Stimulated activated CD4-positive, alpha-beta T cell treated with anti-CD3 and anti-CD28 coated beads, Interleukin-1b, Interleukin-23, amount 100 ng/mL, for 1 hour (primary cell): ENCODE data around the gene MYO5B.

ENCODE experiments used
- DNase-seq, 2 donors: peaks; one replicate each; pipeline ENCODE4 v3.0.0-alpha.2; 2020; ENCODE audit warnings: low read depth in 2 of 2

MYO5B gene

DNA sequence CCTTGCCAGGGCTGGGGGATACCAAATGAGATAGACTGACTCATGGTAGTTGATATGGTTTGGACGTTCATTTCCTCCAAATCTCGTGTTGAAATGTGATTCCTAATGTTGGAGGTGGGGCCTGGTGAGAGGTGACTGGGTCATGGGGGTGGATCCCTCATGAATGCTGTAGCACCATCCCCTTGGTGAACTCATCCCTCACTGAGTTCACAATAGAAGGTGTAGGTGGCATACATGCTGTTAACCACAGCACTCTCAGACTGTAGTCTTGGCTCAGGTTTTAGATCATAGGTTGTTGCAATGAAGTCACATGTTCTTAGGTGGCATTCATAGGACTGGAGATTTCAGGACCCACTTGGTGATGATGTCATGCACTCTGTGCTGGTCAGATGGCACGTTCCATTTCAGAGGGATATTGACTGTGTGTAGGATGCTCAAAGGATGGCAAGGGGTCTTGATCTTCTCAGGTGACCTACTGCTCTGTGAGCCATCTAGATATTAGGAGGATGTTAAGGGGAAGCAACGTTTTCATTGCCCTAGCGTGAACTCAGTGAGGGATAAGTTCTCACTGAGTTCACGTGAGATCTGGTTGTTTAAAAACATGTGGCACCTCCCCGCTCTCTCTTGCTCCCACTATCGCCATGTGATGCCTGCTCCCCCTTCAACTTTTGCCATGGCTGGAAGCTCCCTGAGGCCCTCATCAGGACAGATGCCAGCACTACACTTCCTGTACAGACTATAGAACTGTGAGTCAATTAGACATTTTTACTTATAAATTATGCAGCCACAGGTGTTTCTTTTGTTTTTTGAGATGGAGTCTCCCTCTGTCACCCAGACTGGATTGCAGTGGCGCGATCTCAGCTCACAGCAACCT is 307.8 kb downstream of the MYO5B start:
- no peak for DNase-seq

DNA sequence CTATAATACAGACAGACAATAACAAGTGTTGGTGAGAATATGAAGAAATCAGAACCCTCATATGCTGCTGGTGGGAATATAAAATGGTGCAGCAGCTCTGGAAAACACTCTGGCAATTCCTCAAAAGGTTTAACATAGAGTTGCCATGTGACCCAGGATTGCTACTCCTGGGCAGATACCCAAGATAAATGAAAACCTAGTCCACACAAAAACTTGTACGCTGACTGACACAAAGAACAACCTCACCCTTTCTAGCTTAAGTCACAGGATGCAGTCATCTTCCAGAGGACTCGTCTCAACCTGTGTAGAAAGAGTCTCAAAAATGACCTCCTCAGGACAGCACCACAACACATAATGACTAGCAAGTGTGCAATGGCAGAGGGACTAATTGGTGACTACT is 310.0 kb downstream of the MYO5B start:
- DNase-seq, result no peak

DNA sequence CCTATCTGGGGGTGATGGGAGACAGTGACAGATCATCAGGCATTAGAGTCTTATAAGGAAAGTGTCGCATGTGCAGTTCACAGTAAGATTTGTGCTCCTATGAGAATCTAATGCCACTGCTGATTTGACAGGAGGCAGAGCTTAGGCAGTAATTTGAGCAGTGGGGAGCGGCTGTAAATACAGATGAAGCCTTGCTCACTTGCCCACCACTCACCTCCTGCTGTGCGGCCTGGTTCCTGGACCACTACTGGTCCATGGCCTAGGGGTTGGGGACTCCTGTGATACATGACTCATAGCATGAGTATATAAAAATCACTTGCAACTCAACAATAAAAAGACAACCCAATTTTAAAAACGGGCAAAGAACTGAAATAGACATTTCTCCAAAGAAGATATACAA is 310.5 kb downstream of the MYO5B start:
- no peak for DNase-seq

DNA sequence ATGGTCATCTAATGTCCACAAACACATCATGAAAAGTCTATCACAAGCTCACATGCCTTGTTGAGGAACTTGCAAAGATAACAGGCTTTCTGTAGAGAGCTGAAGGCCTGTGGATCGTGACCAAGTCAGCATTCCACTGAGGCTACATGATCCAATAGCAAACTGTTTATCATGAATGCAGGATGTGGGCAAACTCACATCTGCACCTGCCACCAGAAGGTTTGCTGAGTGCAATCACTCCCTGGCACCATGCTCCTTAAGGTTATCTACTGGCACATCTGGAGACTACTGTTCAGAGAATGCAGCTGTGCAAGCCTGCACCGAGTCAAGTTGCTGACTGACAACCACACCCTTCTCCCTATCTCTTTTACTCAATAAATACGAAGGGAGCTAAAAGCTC is 314.3 kb downstream of the MYO5B start:
- DNase-seq, result no peak

DNA sequence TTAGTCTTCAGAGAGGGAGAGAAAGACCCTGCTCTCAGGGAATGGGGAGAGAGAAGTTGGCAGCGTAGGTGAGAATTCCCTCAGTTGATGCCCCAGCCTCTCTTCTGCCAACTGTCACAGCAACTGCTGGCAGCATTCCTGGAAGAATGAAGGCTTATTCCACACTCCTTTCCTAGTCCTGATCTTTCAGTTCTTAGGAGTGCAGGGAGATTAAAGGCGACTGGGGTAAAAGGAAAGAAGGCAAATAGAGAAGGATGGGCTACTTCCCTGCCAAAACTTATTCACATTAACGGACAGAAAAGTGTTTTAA is 315.7 kb downstream of the MYO5B start:
- no peak for DNase-seq

DNA sequence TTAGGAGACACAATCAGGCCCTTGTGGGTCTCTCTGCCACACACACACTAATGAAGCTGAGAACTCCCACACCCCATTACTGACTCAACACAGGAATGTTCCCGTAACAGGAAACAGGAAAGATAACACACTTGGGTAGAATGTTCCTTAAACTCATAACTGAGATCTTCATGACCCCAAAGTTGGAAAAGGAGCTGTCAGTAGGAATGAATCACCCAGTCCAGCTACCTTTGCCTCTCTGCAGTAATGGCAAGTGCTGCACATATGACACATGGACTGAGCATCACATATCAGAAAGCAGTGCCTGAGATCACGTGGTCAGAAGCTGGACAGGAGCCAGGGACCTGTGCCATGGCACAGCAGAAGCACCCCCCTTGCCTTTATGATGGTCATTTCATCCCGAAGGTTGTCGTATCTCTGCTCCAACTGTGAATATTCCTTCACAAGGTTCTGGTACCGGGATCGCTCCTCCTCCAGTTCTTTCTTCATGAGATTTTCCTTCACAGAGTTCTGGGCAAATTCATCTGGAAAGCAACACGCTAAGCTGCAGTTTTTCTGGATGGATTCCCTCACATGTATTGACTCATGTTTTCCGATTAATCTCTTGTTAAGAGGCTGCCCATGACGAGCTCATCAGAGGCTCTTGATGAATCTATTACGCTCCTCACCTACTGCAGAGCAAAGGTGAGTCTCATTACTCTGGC is 316.2 kb downstream of the MYO5B start:
- DNase-seq, result no peak

DNA sequence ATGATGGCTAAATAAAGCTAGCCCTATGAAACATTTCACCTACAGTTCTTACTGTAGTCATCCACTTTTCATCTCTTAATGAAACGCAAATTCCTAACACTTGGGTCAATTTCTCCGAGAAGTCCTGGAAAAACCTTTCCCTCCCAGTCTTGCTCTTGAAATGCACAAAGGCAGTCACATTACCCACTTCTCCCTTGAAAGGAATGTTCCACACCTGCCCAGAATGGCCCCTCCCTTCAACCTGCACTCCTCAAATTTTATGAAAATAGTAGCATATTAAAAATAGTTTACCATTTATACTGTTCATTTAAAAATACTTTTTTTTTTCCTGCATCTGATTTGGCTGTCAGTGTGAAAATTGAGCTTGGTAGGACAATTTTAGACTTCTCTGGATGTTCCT is 316.9 kb downstream of the MYO5B start:
- DNase-seq, result no peak

DNA sequence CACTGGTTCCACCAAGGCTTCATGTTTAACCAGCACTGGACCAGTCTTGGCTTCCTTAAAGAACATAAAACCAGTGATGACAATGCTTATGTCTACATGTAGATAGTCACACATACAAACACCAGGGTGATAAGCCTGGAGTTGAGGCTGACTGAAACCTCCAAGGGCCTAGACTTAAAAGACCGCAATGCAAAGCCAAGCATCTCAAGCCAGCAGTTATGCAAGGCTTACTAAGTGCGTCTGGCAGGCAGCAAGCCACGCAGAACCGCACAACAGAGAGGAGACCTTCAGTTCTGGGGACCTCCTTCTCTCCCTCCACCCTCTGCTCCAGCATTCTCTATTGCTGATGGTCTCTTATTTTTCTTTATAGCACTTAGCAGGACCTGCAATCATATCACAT is 318.4 kb downstream of the MYO5B start:
- no peak for DNase-seq

DNA sequence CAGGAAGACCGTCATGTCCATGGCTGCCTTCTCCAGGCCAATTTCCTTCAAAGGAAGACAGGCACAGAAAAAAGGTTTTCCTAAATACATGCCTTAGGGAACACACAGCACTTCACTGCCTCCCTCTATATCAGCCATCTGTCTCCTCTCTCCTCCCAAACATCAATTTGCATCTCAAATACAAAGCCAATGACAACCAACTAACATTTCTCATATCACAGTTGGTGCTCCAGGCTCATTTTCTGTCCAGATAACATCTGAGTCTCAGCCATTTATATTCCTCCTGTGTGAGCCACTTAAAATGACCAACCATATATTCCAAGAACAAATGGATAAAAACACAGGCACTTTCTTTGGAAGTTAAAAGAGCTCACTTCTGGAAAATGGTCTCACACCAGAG is 319.2 kb downstream of the MYO5B start:
- no peak for DNase-seq

DNA sequence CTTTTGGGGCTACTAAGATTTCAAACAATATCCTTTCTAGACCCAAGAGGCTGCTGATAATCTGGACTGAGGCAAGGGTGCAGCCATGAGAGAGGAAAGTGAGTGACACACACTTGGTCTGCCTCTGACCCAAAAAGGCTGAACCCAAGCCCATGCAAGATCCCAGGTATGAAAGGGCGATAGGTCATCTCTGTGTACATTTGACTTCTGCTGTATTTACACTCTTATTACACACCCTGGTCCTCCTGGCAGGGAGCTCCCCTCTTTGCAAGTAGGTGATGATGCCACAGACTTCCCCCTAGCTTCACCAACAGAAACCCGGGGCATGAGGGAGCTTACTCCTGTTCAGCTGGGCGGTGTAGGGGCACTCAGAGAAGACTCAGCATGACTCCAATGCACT is 319.8 kb downstream of the MYO5B start:
- no peak for DNase-seq

- DNase-seq, result no peak
Observed at GRCh38 chr18:49874238-49874637, 320.7 kb downstream of the MYO5B start.

DNA sequence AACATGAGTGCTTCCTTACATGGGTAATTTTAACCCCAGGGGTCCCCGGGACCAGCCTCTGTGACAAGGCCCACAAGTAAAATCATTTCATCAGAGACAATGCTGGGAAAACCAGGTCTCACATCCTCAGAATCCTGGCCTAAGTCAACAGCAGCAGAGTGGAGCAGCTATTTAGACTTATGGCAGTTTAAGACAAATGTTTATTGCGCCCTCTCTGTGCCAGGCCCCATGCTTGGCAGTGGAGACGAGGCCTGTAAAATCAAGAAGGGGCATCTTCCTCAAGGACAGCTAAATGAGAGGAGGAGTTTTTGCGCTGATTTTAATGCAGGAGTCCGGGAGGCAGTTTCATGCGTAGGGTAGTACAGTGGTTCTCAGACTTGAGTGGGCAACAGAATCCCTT is 325.6 kb downstream of the MYO5B start:
- DNase-seq, result no peak

DNA sequence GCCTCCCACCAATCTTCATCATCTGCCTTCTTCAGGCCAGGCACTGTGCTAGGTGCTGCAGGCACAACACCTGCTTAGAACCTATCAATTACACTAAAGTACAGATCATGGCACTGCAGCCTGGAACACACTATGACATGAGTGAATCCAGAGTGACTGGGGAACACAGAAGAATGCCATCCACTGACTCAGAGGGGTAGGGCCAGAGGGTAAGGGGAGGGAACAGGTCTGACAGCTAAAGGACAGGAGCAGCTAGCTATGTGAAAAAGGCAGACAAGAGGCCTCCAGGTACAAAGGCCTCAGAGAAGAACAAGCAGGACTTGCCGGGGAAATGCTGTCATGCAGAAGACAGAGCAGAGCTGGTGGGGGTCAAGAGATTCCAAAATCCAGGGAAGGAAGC is 328.3 kb downstream of the MYO5B start:
- DNase-seq, result no peak

GRCh38 chr18:49865401-49865800 is 329.5 kb downstream of the MYO5B start:
- DNase-seq, result no peak

GRCh38 chr18:49863769-49864621 is 331.0 kb downstream of the MYO5B start:
- no peak for DNase-seq

DNA sequence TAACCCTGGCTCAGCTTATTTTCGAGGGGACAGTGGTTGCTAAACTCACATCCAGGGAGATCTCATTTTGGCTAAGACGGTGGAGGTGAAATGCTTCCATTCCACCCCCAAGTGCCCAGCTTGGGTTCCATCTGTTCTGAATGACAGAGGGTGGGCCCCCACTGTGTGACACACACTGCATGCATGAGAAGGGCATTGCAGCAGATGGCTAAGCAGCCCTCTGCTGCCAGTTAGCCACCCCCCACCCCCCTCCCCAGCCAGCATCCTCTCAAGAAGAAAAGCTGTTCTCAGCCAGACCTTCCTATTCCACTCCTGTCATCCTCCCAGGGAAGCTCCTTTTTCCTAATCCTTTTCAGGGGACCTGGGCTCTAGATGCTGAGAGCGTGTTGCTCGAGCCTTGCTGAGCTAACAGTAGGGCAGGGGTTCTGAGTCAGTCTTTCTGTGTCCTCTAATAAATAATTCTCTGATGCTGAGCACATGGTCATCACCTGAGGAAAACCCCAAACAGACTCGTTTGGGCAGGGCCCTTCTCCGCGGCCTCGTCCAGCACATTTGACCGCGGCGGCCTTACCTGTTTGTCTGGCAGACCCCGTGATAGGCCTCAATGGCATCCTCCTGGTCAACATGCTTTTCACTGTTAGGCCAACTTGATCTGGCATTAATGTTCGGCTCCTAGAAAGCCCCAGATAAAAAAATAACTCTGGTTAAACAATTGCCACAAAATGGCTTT is 332.1 kb downstream of the MYO5B start:
- no peak for DNase-seq

DNA sequence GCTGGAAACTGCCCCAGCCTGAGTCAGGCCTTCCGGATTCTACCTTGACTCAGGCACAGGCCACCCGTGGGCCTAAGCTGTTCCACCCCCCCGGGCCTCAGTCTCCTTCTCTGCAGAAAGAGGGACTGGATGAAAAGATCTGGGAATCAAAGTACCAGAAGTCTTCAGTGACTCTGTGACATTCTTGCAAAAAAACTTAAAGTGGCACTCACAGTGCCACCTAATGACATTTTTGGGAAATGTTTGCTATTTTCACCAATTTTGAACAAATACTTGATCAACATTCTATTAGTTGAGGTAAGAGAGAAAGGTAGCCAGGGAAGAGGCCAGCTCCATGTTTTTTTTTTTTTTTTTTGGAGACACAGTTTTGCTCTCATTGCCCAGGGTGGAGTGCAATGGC is 333.3 kb downstream of the MYO5B start:
- DNase-seq, result no peak

DNA sequence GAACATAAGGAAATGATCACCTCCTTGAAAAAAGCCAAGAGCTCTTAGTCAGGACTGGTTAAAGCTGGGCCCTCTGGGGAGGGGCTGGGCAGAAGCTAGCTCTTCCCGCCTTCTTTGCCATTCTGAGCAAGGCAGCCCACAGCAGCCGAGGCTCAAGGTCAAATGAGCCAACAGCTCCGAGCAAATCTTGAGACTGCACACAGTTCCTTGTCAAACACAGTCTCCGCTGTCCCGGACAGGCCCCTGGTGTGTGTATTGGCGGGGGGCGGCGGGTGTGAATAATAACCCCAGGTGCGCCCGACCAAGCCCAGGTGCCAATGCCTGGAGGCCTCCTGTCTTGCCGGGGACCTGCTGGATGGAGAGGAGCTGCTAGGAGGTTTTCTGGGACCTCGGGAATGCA is 335.2 kb downstream of the MYO5B start:
- DNase-seq, result no peak

- no peak for DNase-seq
Observed at GRCh38 chr18:49859021-49859359, 336.0 kb downstream of the MYO5B start.

- peak in 1 of 2 donors; percentile 36 for DNase-seq
Observed at GRCh38 chr18:49858309-49859020, 336.5 kb downstream of the MYO5B start.

DNA sequence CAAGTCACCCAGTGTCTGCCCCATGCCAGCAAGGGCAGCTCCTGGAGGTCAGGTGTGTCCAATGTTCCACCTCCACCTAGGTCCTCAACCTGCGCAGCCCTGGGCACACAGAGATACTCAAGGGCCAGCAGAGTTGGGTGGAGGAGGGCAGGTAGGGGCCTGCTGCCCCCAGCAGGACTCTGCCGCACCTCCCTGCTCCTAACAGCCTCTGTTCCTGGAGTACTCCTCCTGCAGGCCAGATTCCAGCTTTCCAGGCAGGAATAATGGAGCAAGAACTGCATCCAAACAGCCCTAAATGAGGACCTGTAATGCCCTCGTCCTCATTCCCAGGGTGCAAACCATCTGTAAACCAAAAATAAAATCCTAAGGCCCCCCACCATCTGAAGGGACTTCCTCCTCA is 337.2 kb downstream of the MYO5B start:
- no peak for DNase-seq
